H4 (cell line): Measurements from ENCODE around the gene SEPSECS. TPM values are rescaled to one million over a fixed set of nuclear protein-coding genes. Genes with fewer than 3 reads are reported as not detected.
A peak's percentile ranks its signal among the peaks of the same experiment; 100 is the strongest.

Experiments used
- DNase-seq: peaks from one replicate; pipeline ENCODE4 v3.0.0-alpha.2; 2015; ENCODE audit warnings: low spot score
- total RNA-seq: library from RNA; depleted of rRNA; stranded (reverse); fragments of >200 nt; shearing (Covaris generic); gene quantifications from 2 replicates; pipeline ENCODE4 v1.2.3, GENCODE V29; 2014

The SEPSECS gene
- total RNA-seq, 1 experiment from 2014 or later: 6.5 TPM

GRCh38 chr4:25155947-25156346, 4.3 kb downstream of the SEPSECS start:
- no peak for DNase-seq

GRCh38 chr4:25154594-25155265, 5.5 kb downstream of the SEPSECS start:
- DNase-seq: no peak

- no peak for DNase-seq
Observed at GRCh38 chr4:25146076-25146475, 14.2 kb downstream of the SEPSECS start.

- DNase-seq: peak; percentile 19
Observed at GRCh38 chr4:25144870-25145481, 15.3 kb downstream of the SEPSECS start.

- DNase-seq: no peak
Observed at GRCh38 chr4:25142468-25142867, 17.8 kb downstream of the SEPSECS start.

GRCh38 chr4:25141592-25141991, 18.7 kb downstream of the SEPSECS start:
- no peak for DNase-seq

GRCh38 chr4:25133132-25133531, 27.1 kb downstream of the SEPSECS start:
- DNase-seq: no peak

- DNase-seq: no peak
Observed at GRCh38 chr4:25131926-25132325, 28.3 kb downstream of the SEPSECS start.

GRCh38 chr4:25131381-25131780, 28.9 kb downstream of the SEPSECS start:
- no peak for DNase-seq

GRCh38 chr4:25129917-25130316, 30.3 kb downstream of the SEPSECS start:
- DNase-seq: no peak

GRCh38 chr4:25128671-25129070, 31.6 kb downstream of the SEPSECS start:
- no peak for DNase-seq

- no peak for DNase-seq
Observed at GRCh38 chr4:25123236-25123635, 37.0 kb downstream of the SEPSECS start.

- no peak for DNase-seq
Observed at GRCh38 chr4:25120146-25120940, 39.9 kb downstream of the SEPSECS start.

GRCh38 chr4:25117716-25118472, 42.4 kb downstream of the SEPSECS start:
- DNase-seq: no peak

GRCh38 chr4:25117274-25117673, 43.0 kb downstream of the SEPSECS start:
- DNase-seq: no peak

- DNase-seq: peak; percentile 44
Observed at GRCh38 chr4:25113915-25114904, 46.0 kb downstream of the SEPSECS start.

GRCh38 chr4:25112995-25113380, 47.3 kb downstream of the SEPSECS start:
- DNase-seq: no peak

- no peak for DNase-seq
Observed at GRCh38 chr4:25112366-25112994, 47.8 kb downstream of the SEPSECS start.

- no peak for DNase-seq
Observed at GRCh38 chr4:25111648-25112196, 48.5 kb downstream of the SEPSECS start.
